Liver (tissue), 3 donors: ENCODE measurements around the gene DENR.

Experiments used
- CTCF ChIP-seq: fragments of 150-350 bp; IDR thresholded peaks from 2 replicates; pipeline ENCODE4 v1.5.1; 2017; ENCODE audit warnings: improper control_type of control experiment, low read depth, low read length; ENCODE audit not compliant: missing input control
- EGR1 ChIP-seq, 2 donors: IDR thresholded peaks; 2 replicates each; pipeline ENCODE4 v1.6.1; 2016 to 2018; ENCODE audit warnings: antibody characterized with exemption in 2 of 2, low read depth in 2 of 2
- FOXA2 ChIP-seq: IDR thresholded peaks from 2 replicates; pipeline ENCODE4 v1.6.1; 2016; ENCODE audit warnings: antibody characterized with exemption
- GABPA ChIP-seq, 2 donors: IDR thresholded peaks in 1 of 2; conservative IDR thresholded peaks in 1 of 2; 2 replicates each; pipeline ENCODE4 v1.6.1; 2016; ENCODE audit warnings: antibody characterized with exemption in 2 of 2, mild to moderate bottlenecking in 1 of 2, moderate library complexity in 1 of 2
- REST ChIP-seq: IDR thresholded peaks from 2 replicates; pipeline ENCODE4 v1.6.1; 2016; ENCODE audit warnings: antibody characterized with exemption, mild to moderate bottlenecking
- donor health status: healthy.
- donor health status: healthy.

- TF ChIP-seq CTCF (no peak), REST (no peak), EGR1 (IDR thresholded peaks at IDR 0.05; ENCODE audit: low read depth in 2 of 2) (no peak), GABPA (IDR thresholded peaks at IDR 0.05 in 1 of 2, conservative IDR thresholded peaks at IDR 0.05 in 1 of 2) (no peak), FOXA2 (no peak)
Observed at GRCh38 chr12:122813310-122813713, 60.7 kb downstream of the DENR start.
